Neural cell (in vitro differentiated cells): ENCODE results near the gene TRIO.

Experiments
- EP300 ChIP-seq: fragments of 450-650 bp; conservative IDR thresholded peaks from 2 replicates; pipeline ENCODE4 v1.6.1; 2014; ENCODE audit warnings: antibody characterized with exemption, mild to moderate bottlenecking, moderate library complexity; ENCODE audit not compliant: poor library complexity, severe bottlenecking
- EZH2 ChIP-seq: fragments of 200-600, 300-800 bp; shearing (Covaris generic), sonication (generic); IDR thresholded peaks from 2 replicates; pipeline ENCODE4 v1.6.1; 2014; ENCODE audit warnings: antibody characterized with exemption, low read length, borderline replicate concordance, mild to moderate bottlenecking; ENCODE audit not compliant: insufficient read depth, poor library complexity, severe bottlenecking
- MXI1 ChIP-seq: fragments of 450-650 bp; conservative IDR thresholded peaks from 2 replicates; pipeline ENCODE4 v1.6.1; 2014; ENCODE audit warnings: antibody characterized with exemption, mild to moderate bottlenecking; ENCODE audit not compliant: poor library complexity, severe bottlenecking
- POLR2AphosphoS5 ChIP-seq: IDR thresholded peaks from 2 replicates; pipeline ENCODE4 v1.6.1; 2012
- TF ChIP-seq, protein P1 (sequence below): fragments of 450-650 bp; IDR thresholded peaks from 2 replicates; pipeline ENCODE4 v1.5.1; 2014; ENCODE audit warnings: antibody characterized with exemption, mild to moderate bottlenecking, moderate library complexity; ENCODE audit not compliant: poor library complexity, severe bottlenecking

DNA sequence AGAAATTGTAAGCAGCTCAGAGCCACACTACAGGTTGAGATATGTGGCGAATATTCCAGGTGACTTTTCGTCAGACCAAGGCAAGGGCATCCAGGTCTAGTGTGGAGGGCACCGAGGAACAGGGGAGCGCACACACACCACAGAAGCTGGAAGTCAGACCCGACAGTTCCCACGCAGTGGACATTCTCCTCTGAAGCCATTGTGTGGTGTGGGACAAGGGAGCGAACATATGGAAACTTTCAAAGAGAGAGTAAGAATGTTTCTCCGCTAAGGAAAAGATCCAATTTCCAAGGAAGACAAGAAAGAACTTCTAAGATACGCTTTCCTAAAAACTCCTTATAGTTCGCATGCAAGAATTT is 297.1 kb downstream of the TRIO start:
- TF ChIP-seq, protein P1, sequence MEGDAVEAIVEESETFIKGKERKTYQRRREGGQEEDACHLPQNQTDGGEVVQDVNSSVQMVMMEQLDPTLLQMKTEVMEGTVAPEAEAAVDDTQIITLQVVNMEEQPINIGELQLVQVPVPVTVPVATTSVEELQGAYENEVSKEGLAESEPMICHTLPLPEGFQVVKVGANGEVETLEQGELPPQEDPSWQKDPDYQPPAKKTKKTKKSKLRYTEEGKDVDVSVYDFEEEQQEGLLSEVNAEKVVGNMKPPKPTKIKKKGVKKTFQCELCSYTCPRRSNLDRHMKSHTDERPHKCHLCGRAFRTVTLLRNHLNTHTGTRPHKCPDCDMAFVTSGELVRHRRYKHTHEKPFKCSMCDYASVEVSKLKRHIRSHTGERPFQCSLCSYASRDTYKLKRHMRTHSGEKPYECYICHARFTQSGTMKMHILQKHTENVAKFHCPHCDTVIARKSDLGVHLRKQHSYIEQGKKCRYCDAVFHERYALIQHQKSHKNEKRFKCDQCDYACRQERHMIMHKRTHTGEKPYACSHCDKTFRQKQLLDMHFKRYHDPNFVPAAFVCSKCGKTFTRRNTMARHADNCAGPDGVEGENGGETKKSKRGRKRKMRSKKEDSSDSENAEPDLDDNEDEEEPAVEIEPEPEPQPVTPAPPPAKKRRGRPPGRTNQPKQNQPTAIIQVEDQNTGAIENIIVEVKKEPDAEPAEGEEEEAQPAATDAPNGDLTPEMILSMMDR = no peak
- TF ChIP-seq POLR2AphosphoS5 (no peak), EP300 (no peak), MXI1 (no peak), EZH2 (no peak)
